Transverse colon (tissue), 4 donors: ENCODE measurements around the gene CCL20. TPM values are rescaled to one million over a fixed set of nuclear protein-coding genes. Genes with fewer than 3 reads are reported as not detected.

ENCODE experiments used
- DNase-seq: peaks from one replicate; pipeline ENCODE4 v3.0.0-alpha.2; 2019
- H3K27ac ChIP-seq, 4 donors: fragments of 200-600 bp; sonication (generic); 2 replicates each; pipeline ENCODE4 v1.5.1; 2016 to 2018; ENCODE audit warnings: inconsistent platforms in 4 of 4
- H3K27me3 ChIP-seq: fragments of 200-600 bp; sonication (generic); 2 replicates; pipeline ENCODE4 v1.5.1; 2017; ENCODE audit warnings: inconsistent platforms
- H3K36me3 ChIP-seq, 4 donors: fragments of 200-600 bp; sonication (generic); 2 replicates each; pipeline ENCODE4 v1.5.1; 2017 to 2019; ENCODE audit warnings: inconsistent platforms in 4 of 4
- H3K4me1 ChIP-seq, 4 donors: fragments of 200-600 bp; sonication (generic); 2 replicates each; pipeline ENCODE4 v1.5.1; 2017 to 2020; ENCODE audit warnings: inconsistent platforms in 4 of 4
- H3K4me3 ChIP-seq, 4 donors: fragments of 200-600 bp; sonication (generic); 1 replicate in 1 of 4; 2 replicates in 3 of 4; pipeline versions ENCODE4 v1.5.1 to v1.6.1; 2017 to 2019; ENCODE audit warnings: inconsistent platforms in 4 of 4
- H3K9me3 ChIP-seq, 2 donors: fragments of 200-600 bp; sonication (generic); 2 replicates each; pipeline ENCODE4 v1.5.1; 2017 to 2019; ENCODE audit warnings: inconsistent platforms in 2 of 2
- EP300 ChIP-seq: sonication (generic); formaldehyde crosslinking; IDR thresholded peaks from one replicate; pipeline ENCODE4 v1.6.1; 2017; ENCODE audit warnings: antibody characterized with exemption, low read depth
- POLR2A ChIP-seq: fragments of 450-650 bp; IDR thresholded peaks from one replicate; pipeline ENCODE4 v1.6.1; 2016; ENCODE audit warnings: antibody characterized with exemption, mild to moderate bottlenecking, moderate library complexity
- POLR2AphosphoS5 ChIP-seq, 3 donors: sonication (generic); formaldehyde crosslinking; IDR thresholded peaks; one replicate each; pipeline ENCODE4 v1.6.1; 2016; ENCODE audit warnings: antibody characterized with exemption in 3 of 3
- WGBS, 2 donors: methylation state at CpG; one replicate each; pipeline ENCODE4 v1.1.5; 2018; ENCODE audit warnings: low coverage in 1 of 2; 5-methylcytosine and 5-hydroxymethylcytosine counted together
- in situ Hi-C, 4 donors: fragments of 200-750 bp; cut with MboI; loops; one replicate each; pipeline versions ENCODE4 v1.15.0 to v1.15.1; 2017; ENCODE audit warnings: low sequenced_read_pairs in 3 of 4, low pct_ligation_motif_present in 1 of 4, low pct_unique_long_range_greater_than_20kb in 1 of 4
- intact Hi-C: fragments of 100-400 bp; cut with DNase I; formaldehyde crosslinking; loops from one replicate; pipeline ENCODE4 v1.15.1; 2023; ENCODE audit warnings: low total_unique reads
- total RNA-seq, 4 donors: library from RNA; depleted of rRNA; stranded (reverse); fragments of >200 nt; gene quantifications; one replicate each; pipeline ENCODE4 v1.1.0, GENCODE V29; 2016
- TF ChIP-seq, protein P1 (sequence below), 5 experiments: fragments of 200-600 bp in 3 of 5; fragments of 450-650 bp in 2 of 5; sonication (generic) in 3 of 5; IDR thresholded peaks; 1 replicate in 2 of 5; 2 replicates in 3 of 5; pipeline ENCODE4 v1.5.1; 2016 to 2017; ENCODE audit warnings: antibody characterized with exemption in 5 of 5, inconsistent platforms in 3 of 5, mild to moderate bottlenecking in 2 of 5, moderate library complexity in 1 of 5

The CCL20 gene
- total RNA-seq, 4 donors from 2014 or later = 4.5 to 70.7 (median 9.3) TPM; not detected in 1

- H3K27ac ChIP-seq = peak overlapping the region in 2 of 4 donors; percentile 16 to 17
- in situ Hi-C loops (no loop called here), intact Hi-C loops (no loop called here)
- TF ChIP-seq POLR2AphosphoS5 (IDR thresholded peaks at IDR 0.05) (no peak), EP300 (no peak), POLR2A (no peak)
- TF ChIP-seq, protein P1, sequence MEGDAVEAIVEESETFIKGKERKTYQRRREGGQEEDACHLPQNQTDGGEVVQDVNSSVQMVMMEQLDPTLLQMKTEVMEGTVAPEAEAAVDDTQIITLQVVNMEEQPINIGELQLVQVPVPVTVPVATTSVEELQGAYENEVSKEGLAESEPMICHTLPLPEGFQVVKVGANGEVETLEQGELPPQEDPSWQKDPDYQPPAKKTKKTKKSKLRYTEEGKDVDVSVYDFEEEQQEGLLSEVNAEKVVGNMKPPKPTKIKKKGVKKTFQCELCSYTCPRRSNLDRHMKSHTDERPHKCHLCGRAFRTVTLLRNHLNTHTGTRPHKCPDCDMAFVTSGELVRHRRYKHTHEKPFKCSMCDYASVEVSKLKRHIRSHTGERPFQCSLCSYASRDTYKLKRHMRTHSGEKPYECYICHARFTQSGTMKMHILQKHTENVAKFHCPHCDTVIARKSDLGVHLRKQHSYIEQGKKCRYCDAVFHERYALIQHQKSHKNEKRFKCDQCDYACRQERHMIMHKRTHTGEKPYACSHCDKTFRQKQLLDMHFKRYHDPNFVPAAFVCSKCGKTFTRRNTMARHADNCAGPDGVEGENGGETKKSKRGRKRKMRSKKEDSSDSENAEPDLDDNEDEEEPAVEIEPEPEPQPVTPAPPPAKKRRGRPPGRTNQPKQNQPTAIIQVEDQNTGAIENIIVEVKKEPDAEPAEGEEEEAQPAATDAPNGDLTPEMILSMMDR (IDR thresholded peaks at IDR 0.05) = no peak
- no peak for DNase-seq
- no peak overlapping the region for H3K4me3 ChIP-seq
- no peaks in the 10 kb centered on the region for H3K27me3 ChIP-seq
- 14 to 35% methylated on average over 3 of the region's 3 CpGs for WGBS, 2 donors
- H3K9me3 ChIP-seq = no peaks in the 10 kb centered on the region
- H3K36me3 ChIP-seq = no peaks in the 10 kb centered on the region
- H3K4me1 ChIP-seq = peaks cover 0 to 4% (median 0%) of the 10 kb centered on the region in 4 donors
Observed at GRCh38 chr2:227848146-227848545, 34.5 kb downstream of the CCL20 start.

DNA sequence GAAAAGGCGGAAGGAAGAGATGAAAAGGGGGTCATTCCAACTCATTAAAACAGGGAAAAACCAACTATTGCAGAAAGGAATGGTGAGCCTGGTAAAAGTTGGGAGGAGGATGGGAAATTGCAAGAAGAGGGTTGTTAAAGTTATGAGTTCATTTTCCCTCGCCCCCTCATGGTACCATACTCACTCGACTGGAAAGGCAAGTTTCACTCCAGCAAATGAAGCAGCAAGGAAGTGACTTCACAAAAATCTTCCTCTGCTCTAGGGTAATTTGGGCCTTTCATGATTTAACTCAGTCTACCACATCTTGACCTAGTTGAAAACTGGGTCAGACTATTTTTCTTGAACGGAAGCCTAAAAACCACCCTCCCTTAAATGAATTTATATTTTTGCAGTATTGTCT is 34.9 kb downstream of the CCL20 start:
- H3K27me3 ChIP-seq = no peaks in the 10 kb centered on the region
- intact Hi-C loops (no loop called here), in situ Hi-C loops (no loop called here)
- WGBS, 2 donors = 47 to 60% methylated on average over 4 of the region's 4 CpGs
- no peaks in the 10 kb centered on the region for H3K9me3 ChIP-seq
- H3K4me3 ChIP-seq = no peak overlapping the region
- DNase-seq = peak; percentile 30
- H3K4me1 ChIP-seq = peaks cover 0 to 4% (median 0%) of the 10 kb centered on the region in 4 donors
- no peaks in the 10 kb centered on the region for H3K36me3 ChIP-seq
- peak overlapping the region in 2 of 4 donors; percentile 16 to 17 for H3K27ac ChIP-seq
- peak in 1 of 3 donors; percentile 13 for TF ChIP-seq POLR2AphosphoS5 (IDR thresholded peaks at IDR 0.05)
- no peak for TF ChIP-seq EP300

DNA sequence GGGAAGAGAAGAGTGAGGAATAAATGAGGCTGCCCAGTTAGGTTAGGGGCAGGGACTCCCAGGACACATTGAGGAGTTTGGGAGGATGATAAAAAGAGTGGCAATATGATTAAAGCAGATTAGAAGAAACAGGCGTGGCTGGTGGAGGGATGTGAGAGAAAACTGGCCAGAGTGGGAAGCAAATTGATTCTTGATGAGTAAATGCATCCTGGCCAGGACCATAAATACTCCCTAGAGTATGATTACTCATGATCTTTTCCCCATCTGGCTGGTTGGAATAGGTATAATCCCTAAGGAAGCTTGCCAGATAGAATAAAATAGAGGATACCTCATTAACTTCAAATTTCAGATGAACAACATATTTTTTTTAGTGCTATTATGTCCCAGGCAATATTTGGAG is 36.3 kb downstream of the CCL20 start:
- in situ Hi-C loops = loop anchor here in 2 of 4 donors (5.0 to 25.0 kb wide), 2 partner anchors 73 to 188 kb away; partner anchors contain the start of gene SCYGR5 (in 1 of the 2)

DNA sequence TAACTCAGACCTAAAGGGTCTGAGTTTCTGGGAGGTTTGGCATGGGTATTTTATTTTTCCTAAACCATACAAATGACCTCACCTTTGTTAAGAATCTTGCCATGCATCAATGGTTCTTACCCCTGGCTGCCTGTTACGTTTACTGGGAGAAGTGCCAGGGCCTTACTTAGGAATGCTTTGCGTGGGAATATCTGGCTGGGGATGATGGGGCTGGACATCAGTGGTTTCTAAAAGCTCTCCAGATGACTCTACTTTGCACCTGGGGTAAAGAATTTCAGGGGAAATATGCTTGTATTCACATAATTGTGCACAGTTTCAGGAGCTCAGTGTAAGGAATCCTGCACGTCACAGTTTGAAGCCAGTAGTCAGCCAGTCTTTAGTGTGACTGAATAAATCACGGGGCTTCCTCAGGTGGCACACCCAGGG is 39.6 kb downstream of the CCL20 start:
- WGBS, 2 donors = 52 to 74% methylated on average over 2 to 4 of the region's 4 CpGs
- Histone ChIP-seq H3K9me3 (no peaks in the 10 kb centered on the region), H3K27ac (no peak overlapping the region), H3K4me1 (peaks cover 0 to 4% (median 0%) of the 10 kb centered on the region in 4 donors), H3K4me3 (no peak overlapping the region), H3K36me3 (no peaks in the 10 kb centered on the region), H3K27me3 (no peaks in the 10 kb centered on the region)
- in situ Hi-C loops (loop anchor here in 2 of 4 donors (5.0 to 25.0 kb wide), 2 partner anchors 76 to 191 kb away; partner anchors contain the start of gene SCYGR5 (in 1 of the 2)), intact Hi-C loops (no loop called here)
- TF ChIP-seq POLR2A = no peak
- TF ChIP-seq, protein P1 (IDR thresholded peaks at IDR 0.05) = no peak
- TF ChIP-seq EP300 = no peak
- TF ChIP-seq POLR2AphosphoS5 (IDR thresholded peaks at IDR 0.05) = no peak
- no peak for DNase-seq

More for the DNA sequence above, 36.3 kb downstream of the CCL20 start:
- no peak overlapping the region for H3K27ac ChIP-seq
- H3K27me3 ChIP-seq = no peaks in the 10 kb centered on the region
- H3K36me3 ChIP-seq = no peaks in the 10 kb centered on the region
- DNase-seq = no peak
- TF ChIP-seq POLR2AphosphoS5 (IDR thresholded peaks at IDR 0.05) (no peak), EP300 (no peak), POLR2A (no peak)
- TF ChIP-seq, protein P1 (IDR thresholded peaks at IDR 0.05) = no peak
- no peaks in the 10 kb centered on the region for H3K9me3 ChIP-seq
- H3K4me1 ChIP-seq = peaks cover 0 to 4% (median 0%) of the 10 kb centered on the region in 4 donors
- intact Hi-C loops = no loop called here
- H3K4me3 ChIP-seq = no peak overlapping the region
- WGBS, 2 donors = 64 to 88% methylated on average over 1 of the region's 1 CpG
